ENCODE measurements around the gene RNF112.

RNF112 gene

GRCh38 chr17:19411631-19412030, 599 bp downstream of the RNF112 start:
- no peaks in the 10 kb centered on the region for H3K27me3 Mint-ChIP-seq
- no peaks in the 10 kb centered on the region for H3K4me1 Mint-ChIP-seq (ENCODE audit: low read depth)
- no peak overlapping the region for H3K4me3 Mint-ChIP-seq
- H3K9me3 Mint-ChIP-seq (ENCODE audit: low read depth), result no peaks in the 10 kb centered on the region
- no peaks in the 10 kb centered on the region for H3K36me3 Mint-ChIP-seq
- no peak overlapping the region for H3K27ac Mint-ChIP-seq

DNA sequence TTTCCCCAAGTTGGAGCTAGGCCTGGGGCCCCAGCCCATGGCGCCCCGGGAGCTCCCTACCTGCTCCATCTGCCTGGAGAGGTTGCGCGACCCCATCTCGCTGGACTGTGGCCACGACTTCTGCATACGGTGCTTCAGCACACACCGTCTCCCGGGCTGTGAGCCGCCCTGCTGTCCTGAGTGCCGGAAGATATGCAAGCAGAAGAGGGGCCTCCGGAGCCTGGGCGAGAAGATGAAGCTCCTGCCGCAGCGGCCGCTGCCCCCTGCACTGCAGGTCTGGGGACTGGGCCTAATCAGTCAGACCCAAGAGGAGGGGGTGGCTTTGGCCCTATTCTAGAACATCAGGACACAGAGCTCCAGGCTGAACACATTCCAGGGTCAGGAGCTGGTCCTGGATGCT, 1.5 kb downstream of the RNF112 start:
- Mint-ChIP-seq H3K27me3 (no peaks in the 10 kb centered on the region), H3K9me3 (ENCODE audit: low read depth) (no peaks in the 10 kb centered on the region), H3K27ac (no peak overlapping the region), H3K36me3 (no peaks in the 10 kb centered on the region), H3K4me1 (ENCODE audit: low read depth) (no peaks in the 10 kb centered on the region), H3K4me3 (no peak overlapping the region)

DNA sequence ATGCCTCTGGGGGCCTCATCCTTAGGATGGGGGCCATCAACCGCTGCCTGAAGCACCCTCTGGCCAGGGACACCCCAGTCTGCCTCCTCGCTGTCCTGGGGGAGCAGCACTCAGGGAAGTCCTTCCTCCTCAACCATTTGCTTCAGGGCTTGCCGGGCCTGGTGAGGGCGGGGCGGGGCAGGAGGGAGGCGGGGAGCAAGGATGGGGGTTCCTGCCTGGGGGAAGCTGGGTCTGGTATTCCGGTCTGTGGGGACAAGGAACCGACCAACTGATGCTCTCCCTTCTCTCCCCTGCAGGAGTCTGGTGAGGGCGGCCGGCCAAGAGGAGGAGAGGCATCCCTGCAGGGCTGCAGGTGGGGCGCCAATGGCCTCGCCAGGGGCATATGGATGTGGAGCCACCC, 2.0 kb downstream of the RNF112 start:
- no peak overlapping the region for H3K4me3 Mint-ChIP-seq
- H3K36me3 Mint-ChIP-seq, result no peaks in the 10 kb centered on the region
- H3K27me3 Mint-ChIP-seq, result no peaks in the 10 kb centered on the region
- H3K4me1 Mint-ChIP-seq (ENCODE audit: low read depth), result no peaks in the 10 kb centered on the region
- no peak overlapping the region for H3K27ac Mint-ChIP-seq
- H3K9me3 Mint-ChIP-seq (ENCODE audit: low read depth), result no peaks in the 10 kb centered on the region

- H3K9me3 Mint-ChIP-seq (ENCODE audit: low read depth), result no peaks in the 10 kb centered on the region
- no peak overlapping the region for H3K4me3 Mint-ChIP-seq
- no peaks in the 10 kb centered on the region for H3K27me3 Mint-ChIP-seq
These were observed 2.7 kb downstream of the RNF112 start for GRCh38 chr17:19413761-19414160.

GRCh38 chr17:19414396-19415280, 3.6 kb downstream of the RNF112 start:
- H3K4me1 Mint-ChIP-seq (ENCODE audit: low read depth), result no peaks in the 10 kb centered on the region
- no peaks in the 10 kb centered on the region for H3K9me3 Mint-ChIP-seq (ENCODE audit: low read depth)
- H3K4me3 Mint-ChIP-seq, result no peak overlapping the region
- H3K36me3 Mint-ChIP-seq, result no peaks in the 10 kb centered on the region
- H3K27ac Mint-ChIP-seq, result no peak overlapping the region
- H3K27me3 Mint-ChIP-seq, result peaks cover 2% of the 10 kb centered on the region

More at GRCh38 chr17:19413761-19414160, 2.7 kb downstream of the RNF112 start:
- no peaks in the 10 kb centered on the region for H3K4me1 Mint-ChIP-seq (ENCODE audit: low read depth)
- no peak overlapping the region for H3K27ac Mint-ChIP-seq
- H3K36me3 Mint-ChIP-seq, result no peaks in the 10 kb centered on the region

DNA sequence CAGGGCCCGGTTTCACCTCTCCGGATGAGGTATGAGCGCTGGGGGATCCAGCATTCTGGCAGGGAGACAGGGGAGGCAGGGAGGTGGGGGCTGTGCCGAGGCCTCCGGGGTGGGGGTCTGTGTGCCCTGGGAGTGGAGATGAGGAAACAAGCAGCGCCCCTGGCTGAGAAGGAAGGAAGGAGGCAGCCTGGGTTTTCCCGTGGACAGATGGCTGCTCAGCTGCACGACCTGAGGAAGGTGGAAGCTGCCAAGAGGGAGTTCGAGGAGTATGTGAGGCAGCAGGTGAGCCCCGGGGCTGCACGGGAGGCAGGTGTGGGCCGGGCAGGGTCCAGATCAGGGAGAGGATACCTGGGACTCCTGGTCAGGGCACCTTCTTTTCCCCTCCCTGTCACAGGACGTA, 4.3 kb downstream of the RNF112 start:
- H3K27ac Mint-ChIP-seq, result no peak overlapping the region

DNA sequence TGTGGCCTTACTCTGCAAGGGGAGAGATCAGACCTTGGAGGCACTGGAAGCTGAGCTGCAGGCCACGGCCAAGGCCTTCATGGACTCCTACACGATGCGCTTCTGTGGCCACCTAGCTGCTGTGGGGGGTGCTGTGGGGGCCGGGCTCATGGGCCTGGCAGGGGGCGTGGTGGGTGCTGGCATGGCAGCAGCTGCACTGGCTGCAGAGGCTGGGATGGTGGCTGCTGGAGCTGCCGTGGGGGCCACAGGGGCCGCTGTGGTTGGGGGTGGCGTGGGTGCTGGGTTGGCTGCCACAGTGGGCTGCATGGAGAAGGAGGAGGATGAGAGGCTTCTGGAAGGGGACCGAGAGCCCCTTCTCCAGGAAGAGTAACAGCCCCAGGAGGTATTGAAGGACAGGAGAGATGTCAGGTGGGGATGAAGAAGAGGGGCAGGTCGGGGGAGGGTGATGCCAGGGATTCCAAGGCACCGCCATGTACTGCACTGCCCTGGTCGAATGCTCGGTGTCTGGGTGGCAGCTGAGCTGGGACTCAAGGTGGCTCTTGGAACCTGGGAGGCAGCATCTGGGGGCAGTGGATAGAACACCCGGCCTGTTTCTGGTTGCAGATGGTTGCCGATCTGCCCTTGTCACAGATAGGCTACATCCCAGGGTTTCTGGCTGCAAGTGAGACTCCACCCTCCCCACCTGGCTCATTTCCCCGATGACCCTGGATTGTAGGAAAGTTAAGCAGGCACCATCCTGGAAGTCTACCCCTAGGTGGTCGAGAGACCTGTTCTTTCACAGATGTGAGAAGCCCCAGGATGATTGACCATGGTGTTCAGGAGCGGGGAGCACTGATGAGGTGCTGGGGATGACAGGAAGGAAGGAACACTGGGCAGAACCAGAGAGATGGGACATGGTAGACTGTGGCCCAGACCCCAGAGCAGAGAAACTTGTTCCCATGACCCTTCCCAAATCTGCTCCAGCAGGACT, 5.1 kb downstream of the RNF112 start:
- peaks cover 2% of the 10 kb centered on the region for H3K27me3 Mint-ChIP-seq
- H3K9me3 Mint-ChIP-seq (ENCODE audit: low read depth), result no peaks in the 10 kb centered on the region
- no peak overlapping the region for H3K4me3 Mint-ChIP-seq
- no peaks in the 10 kb centered on the region for H3K4me1 Mint-ChIP-seq (ENCODE audit: low read depth)
- no peaks in the 10 kb centered on the region for H3K36me3 Mint-ChIP-seq
- H3K27ac Mint-ChIP-seq, result no peak overlapping the region

More for the DNA sequence above, 4.3 kb downstream of the RNF112 start:
- Mint-ChIP-seq H3K4me3 (no peak overlapping the region), H3K9me3 (ENCODE audit: low read depth) (no peaks in the 10 kb centered on the region), H3K4me1 (ENCODE audit: low read depth) (no peaks in the 10 kb centered on the region), H3K36me3 (no peaks in the 10 kb centered on the region), H3K27me3 (peaks cover 2% of the 10 kb centered on the region)

GRCh38 chr17:19417611-19418010, 6.6 kb downstream of the RNF112 start:
- H3K36me3 Mint-ChIP-seq, result no peaks in the 10 kb centered on the region
- no peak overlapping the region for H3K27ac Mint-ChIP-seq
- H3K27me3 Mint-ChIP-seq, result peaks cover 2% of the 10 kb centered on the region
- no peaks in the 10 kb centered on the region for H3K9me3 Mint-ChIP-seq (ENCODE audit: low read depth)
- no peaks in the 10 kb centered on the region for H3K4me1 Mint-ChIP-seq (ENCODE audit: low read depth)
- H3K4me3 Mint-ChIP-seq, result no peak overlapping the region

DNA sequence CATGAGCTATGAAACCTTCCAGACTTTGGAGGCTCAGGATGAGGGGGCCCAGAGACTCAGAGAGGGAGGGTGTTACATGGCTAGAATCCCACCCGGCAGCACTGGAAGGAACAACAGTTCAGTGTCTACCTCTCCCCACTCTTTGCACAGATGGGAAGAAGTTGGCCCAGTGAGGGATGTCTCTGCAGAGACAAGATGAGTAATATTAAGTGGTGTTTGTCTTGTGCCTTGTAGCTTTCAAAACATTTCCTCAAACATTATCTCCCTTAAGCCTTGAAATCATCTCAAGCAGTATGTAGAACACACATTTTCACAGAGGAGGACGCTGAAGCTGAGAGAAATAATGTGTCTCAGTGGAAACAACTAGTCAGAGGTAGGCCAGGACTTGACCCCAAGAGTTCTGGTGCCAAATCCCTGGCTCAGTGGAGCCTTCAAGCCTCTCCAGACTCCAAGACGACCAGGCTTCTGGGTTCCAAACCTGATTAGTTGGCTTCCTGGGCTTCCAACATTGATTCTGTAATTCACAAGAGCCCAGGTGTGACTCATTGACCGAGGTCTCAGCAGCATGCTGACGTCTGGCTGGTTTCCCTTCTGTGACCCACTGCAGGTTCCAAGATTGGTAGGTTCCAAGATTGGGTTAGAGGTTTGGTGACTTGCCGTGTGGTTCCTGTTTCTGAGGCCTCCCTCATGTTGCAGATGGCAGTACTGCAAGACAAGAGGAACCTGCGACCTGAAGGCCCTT, 7.4 kb downstream of the RNF112 start:
- Mint-ChIP-seq H3K4me1 (ENCODE audit: low read depth) (no peaks in the 10 kb centered on the region), H3K27ac (no peak overlapping the region), H3K27me3 (peaks cover 2% of the 10 kb centered on the region), H3K9me3 (ENCODE audit: low read depth) (no peaks in the 10 kb centered on the region), H3K36me3 (no peaks in the 10 kb centered on the region), H3K4me3 (no peak overlapping the region)

DNA sequence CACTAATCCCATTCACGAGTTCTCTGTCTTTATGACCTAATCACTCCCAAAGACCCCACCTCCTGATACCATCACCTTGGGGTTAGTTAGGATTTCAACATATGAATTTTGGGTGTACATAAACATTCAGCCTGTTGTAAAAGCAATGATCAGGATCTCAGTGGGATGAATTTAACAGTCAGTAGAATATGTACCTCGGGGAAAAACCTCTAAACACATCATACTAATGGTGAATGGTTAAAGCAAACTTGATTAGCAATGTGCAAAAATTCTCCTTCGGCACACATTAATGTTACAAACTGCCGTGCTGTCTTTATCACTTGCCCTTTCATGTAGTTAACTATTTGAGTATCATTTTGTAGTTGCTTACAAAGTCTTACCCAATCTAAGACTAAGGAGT, 10.2 kb downstream of the RNF112 start:
- Mint-ChIP-seq H3K36me3 (no peaks in the 10 kb centered on the region), H3K4me1 (ENCODE audit: low read depth) (no peaks in the 10 kb centered on the region), H3K27me3 (peaks cover 2% of the 10 kb centered on the region), H3K4me3 (no peak overlapping the region), H3K9me3 (ENCODE audit: low read depth) (no peaks in the 10 kb centered on the region), H3K27ac (no peak overlapping the region)

DNA sequence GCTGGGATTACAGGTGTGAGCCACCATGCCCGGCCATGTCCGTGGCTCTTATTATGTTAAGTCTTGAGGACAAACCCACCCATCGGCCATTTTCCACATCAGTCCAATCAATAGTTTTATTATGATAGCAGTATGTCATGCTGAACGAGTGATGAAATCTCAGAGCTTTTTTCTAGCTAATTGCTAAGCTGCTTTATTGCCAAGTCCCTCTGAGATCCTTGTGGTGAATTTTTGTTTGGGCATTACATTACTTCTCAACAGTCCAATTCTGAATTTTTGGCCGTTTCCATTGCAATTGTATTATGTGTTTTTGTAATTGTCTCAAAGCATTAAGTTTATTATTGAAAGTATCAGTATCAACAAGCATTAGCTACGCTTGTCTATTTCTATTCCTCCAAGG, 10.9 kb downstream of the RNF112 start:
- no peak overlapping the region for H3K4me3 Mint-ChIP-seq

DNA sequence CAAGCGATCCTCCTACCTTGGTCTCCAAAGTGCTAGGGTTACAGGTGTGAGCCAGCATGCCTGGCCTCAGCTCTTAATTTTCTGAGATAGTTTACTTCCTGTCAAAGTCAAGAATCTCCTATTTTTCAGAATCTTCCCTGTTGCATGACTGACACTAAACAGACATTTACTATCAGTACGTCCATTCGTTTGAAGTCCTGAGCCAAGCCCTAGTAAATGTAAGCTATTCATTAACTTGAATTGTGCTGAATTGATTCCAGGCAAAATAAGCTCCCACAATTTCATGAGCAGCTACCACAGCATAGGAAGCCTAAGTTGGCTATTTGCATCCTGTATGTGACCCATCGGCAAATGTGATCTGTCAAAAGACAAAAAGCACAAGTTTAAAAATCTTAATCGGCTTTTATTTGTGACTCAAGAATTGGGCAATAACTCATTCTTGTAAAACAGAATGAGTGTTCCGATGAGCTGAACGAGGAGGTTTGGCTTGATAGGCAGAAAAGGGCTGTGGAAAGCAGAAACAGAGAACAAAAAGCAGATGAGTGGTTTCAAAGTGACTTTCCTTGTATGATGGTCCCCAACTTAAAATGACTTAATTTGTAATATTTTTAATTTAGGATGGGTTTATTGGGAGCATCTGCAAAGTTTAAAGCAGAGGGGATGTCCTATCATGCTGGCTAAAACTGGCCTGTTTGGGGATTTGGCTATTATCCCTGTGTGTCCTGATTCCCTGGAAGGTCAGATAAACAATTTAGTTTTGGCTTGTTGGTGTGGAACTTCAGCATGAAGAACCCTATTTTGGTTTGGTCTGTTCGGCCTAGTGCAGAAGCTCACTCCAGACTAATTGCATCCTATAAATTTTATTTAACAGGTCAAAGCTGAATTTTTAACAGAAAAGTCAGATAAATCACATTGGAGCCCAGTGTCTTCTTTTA, 14.2 kb downstream of the RNF112 start:
- no peaks in the 10 kb centered on the region for H3K36me3 Mint-ChIP-seq
- H3K27me3 Mint-ChIP-seq, result peaks cover 4% of the 10 kb centered on the region
- H3K9me3 Mint-ChIP-seq (ENCODE audit: low read depth), result no peaks in the 10 kb centered on the region
- no peak overlapping the region for H3K27ac Mint-ChIP-seq
- H3K4me1 Mint-ChIP-seq (ENCODE audit: low read depth), result no peaks in the 10 kb centered on the region
- no peak overlapping the region for H3K4me3 Mint-ChIP-seq

More for the DNA sequence above, 10.9 kb downstream of the RNF112 start:
- H3K27me3 Mint-ChIP-seq, result peaks cover 4% of the 10 kb centered on the region
- no peaks in the 10 kb centered on the region for H3K9me3 Mint-ChIP-seq (ENCODE audit: low read depth)
- H3K36me3 Mint-ChIP-seq, result no peaks in the 10 kb centered on the region
- no peaks in the 10 kb centered on the region for H3K4me1 Mint-ChIP-seq (ENCODE audit: low read depth)
- no peak overlapping the region for H3K27ac Mint-ChIP-seq

GRCh38 chr17:19426631-19427030, 15.6 kb downstream of the RNF112 start:
- Mint-ChIP-seq H3K4me1 (ENCODE audit: low read depth) (no peaks in the 10 kb centered on the region), H3K27ac (no peak overlapping the region), H3K27me3 (peaks cover 4% of the 10 kb centered on the region), H3K9me3 (ENCODE audit: low read depth) (no peaks in the 10 kb centered on the region), H3K4me3 (no peak overlapping the region), H3K36me3 (no peaks in the 10 kb centered on the region)

- Mint-ChIP-seq H3K9me3 (ENCODE audit: low read depth) (no peaks in the 10 kb centered on the region), H3K27me3 (peaks cover 2% of the 10 kb centered on the region), H3K4me3 (no peak overlapping the region), H3K36me3 (no peaks in the 10 kb centered on the region), H3K4me1 (ENCODE audit: low read depth) (no peaks in the 10 kb centered on the region), H3K27ac (no peak overlapping the region)
These were observed 20.7 kb downstream of the RNF112 start for GRCh38 chr17:19431691-19432090.
